ENCODE results near the gene C21orf58. TPM values are rescaled to one million over a fixed set of nuclear protein-coding genes. Genes with fewer than 3 reads are reported as not detected.
"Not testable (repeated sequence)": the region's sequence is repeated elsewhere in the genome, so short reads cannot be mapped to it uniquely, and the experiment has no call there.

The C21orf58 gene
- total RNA-seq, result 10 to 100 TPM in 2 of 8 experiments, 1 to 10 TPM in 5, under 1 TPM in 1; 0.92 to 15.3 (median 2.8) TPM

GRCh38 chr21:46323710-46324389, at the start of gene C21orf58, which contains the start of gene PCNT:
Gene C21orf58 (minus strand): TSS chr21:46323870. CDS start chr21:46322738, 1,132 bp downstream.
Gene PCNT (plus strand): TSS chr21:46324156. CDS start chr21:46324229, 73 bp downstream.
- peak; percentile 73 to 85 (median 82) for ATAC-seq (replicated peaks in 6 of 8)
- peak within 1 kb of the TSS; percentile 90 to 96 (median 93) for H3K4me3 ChIP-seq
- peak within 1 kb of the TSS; percentile 91 to 95 for H3K27ac ChIP-seq
- peaks cover 14 to 16% of the 10 kb centered on the region in 2 donors for H3K4me1 ChIP-seq (replicated peaks in 1 of 2)
- in situ Hi-C loops (cut with MboI; ENCODE audit: low pct_unique_long_range_greater_than_20kb in 2 of 9, low sequenced_read_pairs in 9 of 9, unreplicated experiment in 9 of 9), result no loop called here
- 0 to 3% (median 0%) methylated on average over 1 to 10 of the region's 76 CpGs; no CpG with 5 or more reads in 6 of the 10 experiments for WGBS, 10 experiments

GRCh38 chr21:46372947-46373346, 49.3 kb upstream of the C21orf58 start:
- H3K4me1 ChIP-seq (replicated peaks in 1 of 2); in situ Hi-C loops (cut with MboI; ENCODE audit: low pct_unique_long_range_greater_than_20kb in 2 of 9, low sequenced_read_pairs in 9 of 9, unreplicated experiment in 9 of 9); ATAC-seq (replicated peaks in 6 of 8); H3K4me3 ChIP-seq; H3K27ac ChIP-seq: not testable (repeated sequence)
- WGBS, 10 experiments, result 88 to 100% (median 100%) methylated on average over 1 to 7 of the region's 10 CpGs; no CpG with 5 or more reads in 2 of the 10 experiments

- in situ Hi-C loops (cut with MboI; ENCODE audit: low pct_unique_long_range_greater_than_20kb in 2 of 9, low sequenced_read_pairs in 9 of 9, unreplicated experiment in 9 of 9), result no loop called here
- ATAC-seq (replicated peaks in 6 of 8), result peak in 3 of 8 experiments; percentile 15 to 19 (median 17)
- H3K4me1 ChIP-seq (replicated peaks in 1 of 2), result no peaks in the 10 kb centered on the region
- no peak overlapping the region for H3K27ac ChIP-seq
- H3K4me3 ChIP-seq, result no peak overlapping the region
- WGBS, 10 experiments, result 60 to 100% (median 93%) methylated on average over 1 to 4 of the region's 7 CpGs; no CpG with 5 or more reads in 3 of the 10 experiments
Observed at GRCh38 chr21:46372014-46372485, 48.4 kb upstream of the C21orf58 start.

GRCh38 chr21:46371204-46372013, 47.7 kb upstream of the C21orf58 start:
- in situ Hi-C loops (cut with MboI; ENCODE audit: low pct_unique_long_range_greater_than_20kb in 2 of 9, low sequenced_read_pairs in 9 of 9, unreplicated experiment in 9 of 9), result no loop called here
- peak in 2 of 8 experiments; percentile 12 to 18 for ATAC-seq (replicated peaks in 6 of 8)
- Histone ChIP-seq H3K4me1 (replicated peaks in 1 of 2) (no peaks in the 10 kb centered on the region), H3K4me3 (no peak overlapping the region), H3K27ac (no peak overlapping the region)
- 70 to 100% (median 100%) methylated on average over 1 to 11 of the region's 16 CpGs; no CpG with 5 or more reads in 1 of the 10 experiments for WGBS, 10 experiments

GRCh38 chr21:46369520-46370235, 46.0 kb upstream of the C21orf58 start:
- Histone ChIP-seq H3K27ac (no peak overlapping the region), H3K4me1 (replicated peaks in 1 of 2) (no peaks in the 10 kb centered on the region), H3K4me3 (no peak overlapping the region)
- 100% methylated on average over 1 of the region's 20 CpGs; no CpG with 5 or more reads in 8 of the 10 experiments for WGBS, 10 experiments
- ATAC-seq (replicated peaks in 6 of 8), result no peak
- in situ Hi-C loops (cut with MboI; ENCODE audit: low pct_unique_long_range_greater_than_20kb in 2 of 9, low sequenced_read_pairs in 9 of 9, unreplicated experiment in 9 of 9), result no loop called here

- Histone ChIP-seq H3K4me1 (replicated peaks in 1 of 2) (no peaks in the 10 kb centered on the region), H3K27ac (no peak overlapping the region), H3K4me3 (no peak overlapping the region)
- in situ Hi-C loops (cut with MboI; ENCODE audit: low pct_unique_long_range_greater_than_20kb in 2 of 9, low sequenced_read_pairs in 9 of 9, unreplicated experiment in 9 of 9), result no loop called here
- no peak for ATAC-seq (replicated peaks in 6 of 8)
- WGBS, 10 experiments, result 73 to 100% (median 87%) methylated on average over 1 to 8 of the region's 11 CpGs; no CpG with 5 or more reads in 1 of the 10 experiments
Observed at GRCh38 chr21:46368533-46369285, 45.0 kb upstream of the C21orf58 start.

GRCh38 chr21:46366966-46367365, 43.3 kb upstream of the C21orf58 start:
- no peak overlapping the region for H3K4me3 ChIP-seq
- no peaks in the 10 kb centered on the region for H3K4me1 ChIP-seq (replicated peaks in 1 of 2)
- ATAC-seq (replicated peaks in 6 of 8), result no peak
- 80 to 100% (median 93%) methylated on average over 1 to 12 of the region's 20 CpGs; no CpG with 5 or more reads in 6 of the 10 experiments for WGBS, 10 experiments
- no peak overlapping the region for H3K27ac ChIP-seq
- in situ Hi-C loops (cut with MboI; ENCODE audit: low pct_unique_long_range_greater_than_20kb in 2 of 9, low sequenced_read_pairs in 9 of 9, unreplicated experiment in 9 of 9), result no loop called here

- H3K4me1 ChIP-seq (replicated peaks in 1 of 2), result no peaks in the 10 kb centered on the region
- no peak for ATAC-seq (replicated peaks in 6 of 8)
- no peak overlapping the region for H3K27ac ChIP-seq
- WGBS, 10 experiments, result 61 to 92% (median 80%) methylated on average over 2 to 8 of the region's 19 CpGs; no CpG with 5 or more reads in 3 of the 10 experiments
- in situ Hi-C loops (cut with MboI; ENCODE audit: low pct_unique_long_range_greater_than_20kb in 2 of 9, low sequenced_read_pairs in 9 of 9, unreplicated experiment in 9 of 9), result no loop called here
- H3K4me3 ChIP-seq, result no peak overlapping the region
Observed at GRCh38 chr21:46366561-46366960, 42.9 kb upstream of the C21orf58 start.

- 89 to 100% (median 98%) methylated on average over 1 to 4 of the region's 11 CpGs; no CpG with 5 or more reads in 2 of the 10 experiments for WGBS, 10 experiments
- H3K4me1 ChIP-seq (replicated peaks in 1 of 2), result no peaks in the 10 kb centered on the region
- H3K27ac ChIP-seq, result no peak overlapping the region
- no peak for ATAC-seq (replicated peaks in 6 of 8)
- H3K4me3 ChIP-seq, result no peak overlapping the region
- in situ Hi-C loops (cut with MboI; ENCODE audit: low pct_unique_long_range_greater_than_20kb in 2 of 9, low sequenced_read_pairs in 9 of 9, unreplicated experiment in 9 of 9), result no loop called here
Observed at GRCh38 chr21:46366091-46366490, 42.4 kb upstream of the C21orf58 start.

- no peaks in the 10 kb centered on the region for H3K4me1 ChIP-seq (replicated peaks in 1 of 2)
- peak in 1 of 8 experiments; percentile 89 for ATAC-seq (replicated peaks in 6 of 8)
- no peak overlapping the region for H3K27ac ChIP-seq
- no peak overlapping the region for H3K4me3 ChIP-seq
- in situ Hi-C loops (cut with MboI; ENCODE audit: low pct_unique_long_range_greater_than_20kb in 2 of 9, low sequenced_read_pairs in 9 of 9, unreplicated experiment in 9 of 9), result no loop called here
- WGBS, 10 experiments, result 83 to 100% (median 100%) methylated on average over 1 to 6 of the region's 16 CpGs; no CpG with 5 or more reads in 5 of the 10 experiments
Observed at GRCh38 chr21:46363698-46364097, 40.0 kb upstream of the C21orf58 start.

GRCh38 chr21:46362946-46363345, 39.3 kb upstream of the C21orf58 start:
- WGBS, 10 experiments, result 60 to 100% (median 95%) methylated on average over 1 to 8 of the region's 15 CpGs; no CpG with 5 or more reads in 3 of the 10 experiments
- Histone ChIP-seq H3K4me3 (no peak overlapping the region), H3K27ac (no peak overlapping the region), H3K4me1 (replicated peaks in 1 of 2) (no peaks in the 10 kb centered on the region)
- in situ Hi-C loops (cut with MboI; ENCODE audit: low pct_unique_long_range_greater_than_20kb in 2 of 9, low sequenced_read_pairs in 9 of 9, unreplicated experiment in 9 of 9), result no loop called here
- no peak for ATAC-seq (replicated peaks in 6 of 8)

- in situ Hi-C loops (cut with MboI; ENCODE audit: low pct_unique_long_range_greater_than_20kb in 2 of 9, low sequenced_read_pairs in 9 of 9, unreplicated experiment in 9 of 9), result no loop called here
- no peak for ATAC-seq (replicated peaks in 6 of 8)
- 50 to 100% (median 84%) methylated on average over 1 to 7 of the region's 10 CpGs; no CpG with 5 or more reads in 5 of the 10 experiments for WGBS, 10 experiments
- Histone ChIP-seq H3K4me1 (replicated peaks in 1 of 2) (no peaks in the 10 kb centered on the region), H3K4me3 (no peak overlapping the region), H3K27ac (no peak overlapping the region)
Observed at GRCh38 chr21:46361935-46362334, 38.3 kb upstream of the C21orf58 start.

Measured in motor neuron (in vitro differentiated cells).